Endothelial cell (in vitro differentiated cells): ENCODE results near the gene TTC34. TPM values are rescaled to one million over a fixed set of nuclear protein-coding genes. Genes with fewer than 3 reads are reported as not detected.

Experiments used
- DNase-seq: peaks from one replicate; pipeline ENCODE4 v3.0.0; 2021; ENCODE audit warnings: low spot score
- H3K27ac Mint-ChIP-seq: one replicate; pipeline ENCODE4 v1.8.0; 2021; ENCODE audit warnings: mixed read lengths, inconsistent platforms; ENCODE audit not compliant: unreplicated experiment
- H3K27me3 Mint-ChIP-seq: one replicate; pipeline ENCODE4 v1.8.0; 2021; ENCODE audit warnings: mild to moderate bottlenecking, moderate library complexity, mixed read lengths, inconsistent platforms; ENCODE audit not compliant: unreplicated experiment
- H3K36me3 Mint-ChIP-seq: one replicate; pipeline ENCODE4 v1.8.0; 2021; ENCODE audit warnings: mild to moderate bottlenecking, low read depth, mixed read lengths, inconsistent platforms; ENCODE audit not compliant: unreplicated experiment
- H3K4me1 Mint-ChIP-seq: one replicate; pipeline ENCODE4 v1.8.0; 2021; ENCODE audit warnings: mild to moderate bottlenecking, mixed read lengths, inconsistent platforms; ENCODE audit not compliant: unreplicated experiment
- H3K4me3 Mint-ChIP-seq: one replicate; pipeline ENCODE4 v1.8.0; 2021; ENCODE audit warnings: mild to moderate bottlenecking, mixed read lengths, inconsistent platforms; ENCODE audit not compliant: unreplicated experiment
- H3K9me3 Mint-ChIP-seq: one replicate; pipeline ENCODE4 v1.8.0; 2021; ENCODE audit warnings: mixed read lengths, inconsistent platforms; ENCODE audit not compliant: unreplicated experiment
- total RNA-seq: library from RNA; stranded (reverse); fragmentation: NEBNext Ultra II Directional; extraction: Animal tissue kit (Norgen Biotek cat#: 25700); gene quantifications from one replicate; pipeline ENCODE4 v1.2.1, GENCODE V29; 2021; ENCODE audit not compliant: unreplicated experiment
- TF ChIP-seq, protein P1 (sequence below): fragments of 200-600 bp; sonication (generic); IDR thresholded peaks from one replicate; pipeline ENCODE4 v1.5.0; 2021; ENCODE audit warnings: antibody characterized with exemption; ENCODE audit not compliant: unreplicated experiment

TTC34 gene
- total RNA-seq, 1 donor from 2014 or later: 0.82 TPM

GRCh38 chr1:2833454-2834145 is 32.1 kb upstream of the TTC34 start:
- Mint-ChIP-seq H3K27me3 (peaks cover 7% of the 10 kb centered on the region), H3K27ac (no peak overlapping the region), H3K36me3 (no peaks in the 10 kb centered on the region), H3K9me3 (no peaks in the 10 kb centered on the region), H3K4me3 (no peak overlapping the region), H3K4me1 (no peaks in the 10 kb centered on the region)
- no peak for DNase-seq
- TF ChIP-seq, protein P1, sequence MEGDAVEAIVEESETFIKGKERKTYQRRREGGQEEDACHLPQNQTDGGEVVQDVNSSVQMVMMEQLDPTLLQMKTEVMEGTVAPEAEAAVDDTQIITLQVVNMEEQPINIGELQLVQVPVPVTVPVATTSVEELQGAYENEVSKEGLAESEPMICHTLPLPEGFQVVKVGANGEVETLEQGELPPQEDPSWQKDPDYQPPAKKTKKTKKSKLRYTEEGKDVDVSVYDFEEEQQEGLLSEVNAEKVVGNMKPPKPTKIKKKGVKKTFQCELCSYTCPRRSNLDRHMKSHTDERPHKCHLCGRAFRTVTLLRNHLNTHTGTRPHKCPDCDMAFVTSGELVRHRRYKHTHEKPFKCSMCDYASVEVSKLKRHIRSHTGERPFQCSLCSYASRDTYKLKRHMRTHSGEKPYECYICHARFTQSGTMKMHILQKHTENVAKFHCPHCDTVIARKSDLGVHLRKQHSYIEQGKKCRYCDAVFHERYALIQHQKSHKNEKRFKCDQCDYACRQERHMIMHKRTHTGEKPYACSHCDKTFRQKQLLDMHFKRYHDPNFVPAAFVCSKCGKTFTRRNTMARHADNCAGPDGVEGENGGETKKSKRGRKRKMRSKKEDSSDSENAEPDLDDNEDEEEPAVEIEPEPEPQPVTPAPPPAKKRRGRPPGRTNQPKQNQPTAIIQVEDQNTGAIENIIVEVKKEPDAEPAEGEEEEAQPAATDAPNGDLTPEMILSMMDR: no peak

DNA sequence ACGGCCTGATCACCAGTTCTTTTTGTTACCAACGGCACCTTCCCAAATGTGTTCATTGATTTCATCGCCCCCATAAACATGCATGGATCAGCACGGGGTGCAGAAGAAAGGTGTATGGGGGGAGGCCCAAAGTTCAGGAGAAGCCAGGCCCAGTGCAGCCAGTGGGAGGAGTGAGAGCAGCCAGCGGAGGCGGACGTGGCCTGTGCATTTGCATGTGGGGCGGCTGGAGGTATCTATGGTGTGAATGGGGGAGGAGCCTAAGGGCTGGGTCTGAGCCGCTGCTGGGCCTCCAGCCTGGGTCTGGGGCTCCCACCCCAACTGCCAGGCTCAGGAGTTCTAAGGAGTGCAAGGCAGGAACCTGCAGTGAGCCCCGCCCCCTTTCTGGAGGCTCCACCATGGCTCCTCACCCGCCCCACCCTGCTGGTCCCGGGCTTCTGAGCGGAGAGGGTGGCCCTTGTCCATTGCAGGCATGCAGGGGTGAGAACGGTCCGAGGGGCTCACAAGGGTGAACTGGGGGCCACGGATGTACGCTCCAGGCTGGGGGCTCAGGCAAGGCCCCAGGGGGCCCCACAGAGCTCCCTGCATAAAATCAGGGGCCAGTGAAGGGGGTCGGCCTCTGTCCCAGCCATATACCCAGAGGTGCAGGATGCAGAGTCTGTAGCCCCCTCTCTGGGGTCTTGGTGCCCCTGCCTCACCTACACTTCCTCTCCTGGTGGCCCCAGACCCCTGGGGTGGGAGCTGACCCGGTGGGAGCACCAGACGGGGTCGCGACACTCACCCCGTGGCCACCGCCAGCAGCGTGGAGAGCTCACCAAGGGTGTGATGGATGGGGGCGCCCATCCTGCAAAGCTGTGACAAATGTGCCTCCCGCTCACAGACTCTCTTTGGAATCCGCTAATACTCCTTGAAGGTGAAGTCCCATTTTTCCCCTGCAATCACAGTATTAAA is 31.3 kb upstream of the TTC34 start:
- no peak for DNase-seq
- Mint-ChIP-seq H3K4me3 (no peak overlapping the region), H3K27ac (no peak overlapping the region), H3K27me3 (peaks cover 7% of the 10 kb centered on the region), H3K36me3 (no peaks in the 10 kb centered on the region), H3K9me3 (no peaks in the 10 kb centered on the region), H3K4me1 (no peaks in the 10 kb centered on the region)
- TF ChIP-seq, protein P1: no peak

DNA sequence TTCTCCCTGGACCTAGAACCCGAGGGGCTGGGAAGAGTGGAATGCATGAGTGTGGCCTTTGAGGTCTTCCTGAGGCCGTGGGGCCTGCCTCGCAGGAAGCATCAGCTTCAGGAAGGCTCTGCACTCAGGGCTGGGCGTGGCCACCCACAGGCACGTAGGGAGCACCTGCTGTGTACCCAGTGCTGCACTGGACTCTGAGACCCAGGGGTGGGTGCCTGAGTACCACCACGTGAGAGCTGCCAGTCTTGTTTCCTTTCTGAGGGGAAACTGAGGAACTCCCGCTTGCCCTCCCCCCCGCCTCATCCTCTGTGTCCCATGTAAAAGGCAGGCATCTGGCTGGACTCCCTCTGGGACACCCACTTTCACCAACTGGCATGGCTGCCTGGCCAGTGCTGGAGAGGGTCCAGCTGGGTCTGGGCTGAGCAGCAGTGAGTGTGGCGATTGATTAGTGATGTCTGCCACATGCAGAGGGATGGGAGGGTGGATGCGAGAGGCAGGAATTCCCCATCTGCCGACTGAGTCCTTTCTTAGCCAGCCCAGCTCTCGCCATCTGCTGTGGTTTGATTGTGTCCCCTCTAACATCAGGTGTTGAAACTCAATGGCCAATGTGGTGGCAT is 30.2 kb upstream of the TTC34 start:
- no peak for DNase-seq
- peaks cover 7% of the 10 kb centered on the region for H3K27me3 Mint-ChIP-seq
- H3K36me3 Mint-ChIP-seq: no peaks in the 10 kb centered on the region
- TF ChIP-seq, protein P1: no peak
- H3K27ac Mint-ChIP-seq: no peak overlapping the region
- no peaks in the 10 kb centered on the region for H3K9me3 Mint-ChIP-seq
- H3K4me3 Mint-ChIP-seq: no peak overlapping the region
- no peaks in the 10 kb centered on the region for H3K4me1 Mint-ChIP-seq

DNA sequence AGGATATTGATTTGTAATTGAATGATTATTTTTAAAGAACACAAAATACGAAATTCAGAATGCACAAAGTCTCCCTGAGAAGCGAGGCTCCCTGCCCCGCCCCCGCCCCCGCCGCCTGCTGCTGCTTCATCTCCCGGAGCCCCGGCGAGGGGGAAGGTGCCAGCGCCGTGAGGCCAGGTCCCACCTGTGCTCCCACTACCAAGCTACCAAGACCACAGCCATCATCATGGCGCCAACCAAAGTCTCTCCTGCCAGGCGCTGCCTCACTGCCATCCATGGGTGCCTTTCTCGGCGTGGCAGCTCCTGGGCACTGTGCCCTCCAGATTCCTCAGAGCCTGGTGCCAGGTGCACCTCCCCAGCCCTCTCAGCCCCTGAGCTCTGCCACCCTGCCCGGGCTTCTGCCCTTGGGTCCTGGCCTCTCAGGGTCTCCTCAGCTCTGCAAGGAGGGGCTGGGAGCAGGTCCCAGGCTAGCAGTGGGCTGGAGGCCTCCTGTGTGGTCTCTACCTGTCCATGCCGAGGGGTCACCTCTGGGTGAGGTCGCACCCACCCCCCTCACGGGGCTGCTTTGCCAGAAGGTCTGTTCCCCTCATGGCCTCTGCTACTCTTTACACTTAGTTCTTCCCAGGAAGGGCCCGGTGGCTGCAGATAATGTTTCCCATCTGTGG is 29.4 kb upstream of the TTC34 start:
- TF ChIP-seq, protein P1: no peak
- no peak for DNase-seq
- H3K4me3 Mint-ChIP-seq: no peak overlapping the region
- no peak overlapping the region for H3K27ac Mint-ChIP-seq
- no peaks in the 10 kb centered on the region for H3K36me3 Mint-ChIP-seq
- no peaks in the 10 kb centered on the region for H3K9me3 Mint-ChIP-seq
- H3K4me1 Mint-ChIP-seq: no peaks in the 10 kb centered on the region
- H3K27me3 Mint-ChIP-seq: peaks cover 7% of the 10 kb centered on the region
